C4-2B (cell line): ENCODE results near the gene CLTCL1.
"Not testable (repeated sequence)": the region's sequence is repeated elsewhere in the genome, so short reads cannot be mapped to it uniquely, and the experiment has no call there.

ENCODE experiments used
- H3K27ac ChIP-seq: fragments of 450-650 bp; 2 replicates; pipeline ENCODE4 v1.5.1; 2017
- ZFX ChIP-seq: fragments of 450-650 bp; IDR thresholded peaks from 2 replicates; pipeline ENCODE4 v1.6.1; 2017
- TF ChIP-seq, protein P1 (sequence below): fragments of 450-650 bp; conservative IDR thresholded peaks from 2 replicates; pipeline ENCODE4 v1.5.1; 2017; ENCODE audit warnings: mild to moderate bottlenecking

The CLTCL1 gene

GRCh38 chr22:19168088-19168890 lies 123.2 kb downstream of the CLTCL1 start:
- TF ChIP-seq, protein P1, sequence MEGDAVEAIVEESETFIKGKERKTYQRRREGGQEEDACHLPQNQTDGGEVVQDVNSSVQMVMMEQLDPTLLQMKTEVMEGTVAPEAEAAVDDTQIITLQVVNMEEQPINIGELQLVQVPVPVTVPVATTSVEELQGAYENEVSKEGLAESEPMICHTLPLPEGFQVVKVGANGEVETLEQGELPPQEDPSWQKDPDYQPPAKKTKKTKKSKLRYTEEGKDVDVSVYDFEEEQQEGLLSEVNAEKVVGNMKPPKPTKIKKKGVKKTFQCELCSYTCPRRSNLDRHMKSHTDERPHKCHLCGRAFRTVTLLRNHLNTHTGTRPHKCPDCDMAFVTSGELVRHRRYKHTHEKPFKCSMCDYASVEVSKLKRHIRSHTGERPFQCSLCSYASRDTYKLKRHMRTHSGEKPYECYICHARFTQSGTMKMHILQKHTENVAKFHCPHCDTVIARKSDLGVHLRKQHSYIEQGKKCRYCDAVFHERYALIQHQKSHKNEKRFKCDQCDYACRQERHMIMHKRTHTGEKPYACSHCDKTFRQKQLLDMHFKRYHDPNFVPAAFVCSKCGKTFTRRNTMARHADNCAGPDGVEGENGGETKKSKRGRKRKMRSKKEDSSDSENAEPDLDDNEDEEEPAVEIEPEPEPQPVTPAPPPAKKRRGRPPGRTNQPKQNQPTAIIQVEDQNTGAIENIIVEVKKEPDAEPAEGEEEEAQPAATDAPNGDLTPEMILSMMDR: no peak
- TF ChIP-seq ZFX: no peak
- no peak overlapping the region for H3K27ac ChIP-seq

- no peak overlapping the region for H3K27ac ChIP-seq
- TF ChIP-seq, protein P1: no peak
- no peak for TF ChIP-seq ZFX
These were observed 124.2 kb downstream of the CLTCL1 start for GRCh38 chr22:19167106-19167869.

DNA sequence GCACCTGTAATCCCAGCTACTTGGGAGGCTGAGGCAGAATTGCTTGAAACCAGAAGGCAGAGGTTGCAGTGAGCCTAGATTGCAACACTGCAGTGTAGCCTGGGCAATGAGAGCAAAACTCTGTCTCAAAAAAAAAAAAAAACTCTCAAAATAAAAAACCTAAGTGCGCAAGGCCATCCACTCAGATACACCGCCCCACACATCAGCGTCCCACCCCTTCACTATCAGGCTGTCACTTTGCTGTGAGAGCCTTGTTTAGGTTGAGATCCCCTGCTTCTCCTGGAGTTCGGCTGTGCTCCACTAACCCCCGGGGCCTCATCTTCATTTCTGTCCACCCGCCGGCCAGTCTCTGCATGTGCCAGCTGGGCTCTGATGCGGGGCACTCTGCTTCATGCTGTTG lies 125.1 kb downstream of the CLTCL1 start:
- no peak for TF ChIP-seq ZFX
- TF ChIP-seq, protein P1: no peak

DNA sequence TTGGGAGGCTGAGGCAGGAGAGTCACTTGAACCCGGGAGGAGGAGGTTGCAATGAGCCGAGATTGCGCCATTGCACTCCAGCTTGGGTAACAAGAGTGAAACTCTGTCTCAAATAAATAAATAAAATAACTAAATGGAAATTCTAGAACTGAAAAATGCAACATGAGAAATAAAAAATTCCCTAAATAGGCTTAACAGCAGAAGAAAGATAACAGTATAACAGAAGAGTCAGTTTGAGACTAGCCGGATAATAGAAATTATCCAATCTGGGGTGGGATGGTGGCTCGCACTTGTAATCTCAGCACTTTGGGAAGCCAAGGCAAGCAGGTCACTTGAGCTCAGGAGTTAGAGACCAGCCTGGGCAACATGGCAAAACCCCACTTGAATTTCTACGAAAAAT lies 127.1 kb downstream of the CLTCL1 start:
- TF ChIP-seq, protein P1: no peak
- no peak for TF ChIP-seq ZFX
- no peak overlapping the region for H3K27ac ChIP-seq

More for the DNA sequence above, 125.1 kb downstream of the CLTCL1 start:
- H3K27ac ChIP-seq: no peak overlapping the region

GRCh38 chr22:19158649-19159048 lies 132.9 kb downstream of the CLTCL1 start:
- H3K27ac ChIP-seq: not testable (repeated sequence)

DNA sequence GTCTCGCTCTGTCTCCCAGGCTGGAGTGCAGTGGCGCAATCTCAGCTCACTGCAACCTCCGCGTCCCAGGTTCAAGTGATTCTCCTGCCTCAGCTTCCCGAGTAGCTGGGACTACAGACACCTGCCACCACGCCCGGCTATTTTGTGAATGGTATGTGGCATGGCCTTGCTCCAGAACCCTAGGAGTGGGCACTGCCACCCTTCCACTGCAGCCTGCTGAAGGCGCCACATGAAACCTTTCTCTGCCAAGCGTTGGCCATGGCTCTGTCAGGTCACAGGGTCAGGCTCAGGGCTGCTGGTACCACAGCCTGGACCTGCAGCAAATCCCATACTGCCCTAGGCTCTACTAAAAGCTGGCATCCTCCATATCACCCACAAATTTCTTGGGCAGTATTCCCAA lies 135.4 kb downstream of the CLTCL1 start:
- H3K27ac ChIP-seq: not testable (repeated sequence)

DNA sequence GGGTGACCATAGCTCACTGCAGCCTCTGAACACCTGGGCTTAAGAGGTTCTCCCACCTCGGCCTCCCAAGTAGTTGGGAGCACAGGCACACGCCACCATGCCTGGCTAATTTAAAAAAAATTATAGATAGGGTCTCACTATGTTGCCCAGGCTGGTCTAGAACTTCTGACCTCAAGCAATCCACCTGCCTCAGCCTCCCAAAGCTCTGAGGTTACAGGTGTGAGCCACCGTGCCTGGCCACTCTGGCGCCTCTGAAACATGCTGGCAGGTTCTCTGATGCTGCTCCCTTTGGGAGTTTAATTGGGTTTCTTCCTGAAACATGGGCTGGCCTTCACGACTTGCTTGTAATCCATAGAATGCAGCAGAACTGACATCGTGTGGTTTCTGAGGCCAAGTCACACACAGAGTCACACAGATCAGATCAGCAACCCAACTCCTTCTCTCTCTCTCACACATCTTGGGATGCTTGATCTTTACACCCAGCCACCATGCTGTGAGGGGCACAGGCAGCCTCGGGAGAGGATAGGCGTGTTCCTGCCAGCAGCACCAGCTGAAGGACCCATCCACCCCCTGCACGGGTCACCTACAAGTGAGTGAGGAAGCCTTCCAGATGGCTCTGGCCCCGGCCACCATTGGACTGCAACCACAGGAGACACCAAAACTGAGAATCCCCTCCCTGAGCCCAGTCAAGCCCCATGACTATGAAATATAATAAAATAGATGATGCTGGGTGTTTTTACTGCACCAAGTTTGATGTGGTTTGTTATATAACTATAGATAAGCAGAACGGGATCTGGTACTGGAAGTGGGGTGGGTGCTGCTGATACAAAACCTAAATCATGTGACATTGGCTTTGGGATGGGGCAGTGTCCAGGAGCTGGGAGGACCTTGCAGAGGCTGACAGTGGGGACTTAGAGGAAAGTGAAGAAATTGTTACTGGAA lies 138.3 kb downstream of the CLTCL1 start:
- no peak for TF ChIP-seq ZFX
- TF ChIP-seq, protein P1: no peak
- H3K27ac ChIP-seq: no peak overlapping the region
